Measurements from ENCODE around the gene TRMT1. TPM values are rescaled to one million over a fixed set of nuclear protein-coding genes. Genes with fewer than 3 reads are reported as not detected.

TRMT1 gene
- total and polyA plus RNA-seq, 2 of the 8 experiments (the other 6 are each of a cell fraction or from before 2014, with no cell fraction given), result 77.4 to 99.3 TPM

GRCh38 chr19:13127811-13128575 lies 11.5 kb upstream of the TRMT1 start (continued):
- TF ChIP-seq CHD7 (IDR thresholded peaks at IDR 0.05; ENCODE audit: insufficient replicate concordance, low read length) (no peak), CTCF (IDR thresholded peaks at IDR 0.05; ENCODE audit: control extremely low read depth in 1 of 3, insufficient read depth in 1 of 3, low read depth in 1 of 3, low read length in 3 of 3) (no peak), CBX5 (IDR thresholded peaks at IDR 0.05; ENCODE audit: low read depth, low read length) (no peak)

Data from H1 (cell line).